Fibroblast of the aortic adventitia (primary cell): ENCODE results near the gene PEMT. TPM values are rescaled to one million over a fixed set of nuclear protein-coding genes. Genes with fewer than 3 reads are reported as not detected.

Source experiments
- DNase-seq: peaks from one replicate; pipeline ENCODE4 v3.0.0-alpha.2; 2010; ENCODE audit warnings: low read depth
- H3K4me3 ChIP-seq: 2 replicates; pipeline ENCODE4 v1.5.1; 2011; ENCODE audit warnings: low read depth, mild to moderate bottlenecking, control low read depth, low read length, moderate library complexity
- CTCF ChIP-seq: IDR thresholded peaks from 2 replicates; pipeline ENCODE4 v1.5.1; 2011; ENCODE audit warnings: mild to moderate bottlenecking, low read length, control low read depth, inconsistent platforms; ENCODE audit not compliant: insufficient read depth
- total RNA-seq: library from RNA; depleted of rRNA; stranded (reverse); fragments of >200 nt; gene quantifications from 2 replicates; pipeline ENCODE4 v1.2.3, GENCODE V29; 2012; ENCODE audit warnings: low replicate concordance

Gene PEMT
- total RNA-seq, 1 donor = 28.4 TPM

- no peak for DNase-seq
- TF ChIP-seq CTCF = no peak
- H3K4me3 ChIP-seq = no peak overlapping the region
Observed at GRCh38 chr17:17526369-17526768, 65.1 kb downstream of the PEMT start.

DNA sequence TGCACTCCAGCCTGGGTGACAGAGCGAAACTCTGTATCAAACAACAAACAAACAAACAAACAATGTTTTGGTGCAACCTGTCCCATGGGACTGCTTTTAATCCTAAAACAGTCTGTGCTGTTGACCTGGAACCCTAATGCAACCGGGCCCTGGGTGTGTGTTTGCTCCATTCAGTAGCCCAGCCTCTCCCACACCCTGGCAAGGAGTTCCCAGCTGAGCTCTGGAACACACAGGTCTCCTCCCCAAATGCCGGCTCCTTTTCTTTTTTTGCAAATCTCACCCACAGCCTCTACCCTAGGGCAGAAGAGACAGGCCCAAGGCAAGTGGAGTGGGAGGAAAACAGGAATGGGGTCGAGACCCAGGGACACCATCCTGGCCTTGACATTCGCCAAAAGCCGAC lies 65.6 kb downstream of the PEMT start:
- H3K4me3 ChIP-seq = no peak overlapping the region
- DNase-seq = no peak
- no peak for TF ChIP-seq CTCF

- no peak for DNase-seq
- TF ChIP-seq CTCF = no peak
- no peak overlapping the region for H3K4me3 ChIP-seq
Observed at GRCh38 chr17:17525311-17525710, 66.2 kb downstream of the PEMT start.

- TF ChIP-seq CTCF = no peak
- no peak overlapping the region for H3K4me3 ChIP-seq
- no peak for DNase-seq
Observed at GRCh38 chr17:17523731-17524490, 67.6 kb downstream of the PEMT start.

GRCh38 chr17:17523001-17523730 lies 68.3 kb downstream of the PEMT start:
- DNase-seq = no peak
- no peak overlapping the region for H3K4me3 ChIP-seq
- no peak for TF ChIP-seq CTCF

DNA sequence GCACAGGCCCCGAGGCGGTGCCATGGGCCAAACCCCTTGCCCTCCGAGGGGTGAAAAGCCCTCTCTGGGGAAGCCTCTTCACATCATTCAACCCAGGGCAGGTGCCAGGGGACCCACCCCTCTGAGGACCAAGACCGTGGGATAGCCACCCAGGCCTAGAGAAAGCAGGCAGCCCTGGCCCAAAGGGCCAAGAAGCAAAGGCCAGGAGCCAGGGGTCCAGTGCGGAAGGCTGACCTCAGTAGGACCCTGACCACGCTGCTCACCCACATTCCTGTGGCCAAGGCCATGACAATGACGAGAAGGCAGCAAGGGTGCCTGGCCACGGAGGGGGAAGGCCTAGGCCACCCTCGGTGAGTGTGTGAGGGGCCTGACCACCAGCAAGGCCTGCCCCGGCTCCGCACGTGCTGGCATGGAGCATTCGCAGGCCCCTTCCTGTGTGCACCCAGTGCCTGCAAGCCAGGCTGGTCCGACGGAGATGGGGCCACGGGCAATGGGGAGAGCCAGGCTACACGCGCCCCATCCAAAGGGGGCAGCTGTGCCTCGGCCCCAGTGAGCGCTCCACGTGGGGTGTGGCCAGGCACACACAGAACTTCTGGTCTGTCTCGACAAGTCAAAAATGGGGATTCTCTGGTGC lies 70.8 kb downstream of the PEMT start:
- H3K4me3 ChIP-seq = no peak overlapping the region
- no peak for TF ChIP-seq CTCF
- DNase-seq = no peak
